GM21529 (cell line): ENCODE data around the gene SPAST.
"Not testable (repeated sequence)": the region's sequence is repeated elsewhere in the genome, so short reads cannot be mapped to it uniquely, and the experiment has no call there.

ENCODE experiments used
- ATAC-seq: cut with Tn5 transposase; IDR thresholded peaks from one replicate; pipeline ENCODE4 v1.9.1; 2021; ENCODE audit not compliant: unreplicated experiment

SPAST gene

GRCh38 chr2:32063310-32064020, at the start of gene SPAST:
Gene SPAST, plus strand, starts transcription at chr2:32063556. Its CDS starts 276 bp downstream, at chr2:32063832.
- peak; percentile 94 for ATAC-seq

- ATAC-seq, result not testable (repeated sequence)
Measured at GRCh38 chr2:32018789-32019482, 44.4 kb upstream of the SPAST start.

GRCh38 chr2:32034198-32034887, 29.0 kb upstream of the SPAST start:
- ATAC-seq, result not testable (repeated sequence)

GRCh38 chr2:32039447-32040219, 23.7 kb upstream of the SPAST start, which contains the start of gene DPY30:
Gene DPY30, minus strand, starts transcription at chr2:32039805. Its CDS starts 349 bp downstream, at chr2:32039456.
- ATAC-seq, result peak; percentile 93

GRCh38 chr2:32043561-32043960, 19.8 kb upstream of the SPAST start:
- ATAC-seq, result no peak

- ATAC-seq, result no peak
Measured at GRCh38 chr2:32051836-32052439, 11.4 kb upstream of the SPAST start.

- not testable (repeated sequence) for ATAC-seq
Measured at GRCh38 chr2:32054583-32054982, 8.8 kb upstream of the SPAST start.

- no peak for ATAC-seq
Measured at GRCh38 chr2:32058130-32058529, 5.2 kb upstream of the SPAST start.

- no peak for ATAC-seq
Measured at GRCh38 chr2:32060266-32060665, 3.1 kb upstream of the SPAST start.

- ATAC-seq, result no peak
Measured at GRCh38 chr2:32061430-32061829, 1.9 kb upstream of the SPAST start.

GRCh38 chr2:32061973-32062861, 1.1 kb upstream of the SPAST start:
- no peak for ATAC-seq

- peak; percentile 16 for ATAC-seq
Measured at GRCh38 chr2:32064021-32064601, 755 bp downstream of the SPAST start.

GRCh38 chr2:32064713-32065112, 1.4 kb downstream of the SPAST start:
- ATAC-seq, result no peak

GRCh38 chr2:32067549-32067948, 4.2 kb downstream of the SPAST start:
- ATAC-seq, result no peak

GRCh38 chr2:32074134-32074506, 10.8 kb downstream of the SPAST start:
- no peak for ATAC-seq

GRCh38 chr2:32095671-32096070, 32.3 kb downstream of the SPAST start:
- ATAC-seq, result no peak

- ATAC-seq, result no peak
Measured at GRCh38 chr2:32108111-32108510, 44.8 kb downstream of the SPAST start.

- no peak for ATAC-seq
Measured at GRCh38 chr2:32118055-32118454, 54.7 kb downstream of the SPAST start.

GRCh38 chr2:32119161-32119560, 55.8 kb downstream of the SPAST start:
- no peak for ATAC-seq
